DMS79 treated with DMSO at 0.1 percent for 48 hours (cell line): ENCODE measurements around the gene PLEK.
"Not testable (repeated sequence)": the region's sequence is repeated elsewhere in the genome, so short reads cannot be mapped to it uniquely, and the experiment has no call there.

Source experiments
- DNase-seq: peaks from one replicate; lab custom pipeline; 2025; lab: John Stamatoyannopoulos, UW

Gene PLEK

GRCh38 chr2:68384485-68385107 lies 19.5 kb downstream of the PLEK start:
- no peak for DNase-seq

GRCh38 chr2:68385220-68385906 lies 20.3 kb downstream of the PLEK start:
- no peak for DNase-seq

- DNase-seq, result no peak
Measured at GRCh38 chr2:68385907-68386287, 20.8 kb downstream of the PLEK start.

GRCh38 chr2:68386365-68386764 lies 21.3 kb downstream of the PLEK start:
- no peak for DNase-seq

GRCh38 chr2:68387408-68388350 lies 22.6 kb downstream of the PLEK start:
- no peak for DNase-seq

- DNase-seq, result no peak
Measured at GRCh38 chr2:68388358-68388757, 23.3 kb downstream of the PLEK start.

GRCh38 chr2:68388772-68389171 lies 23.7 kb downstream of the PLEK start:
- DNase-seq, result no peak

- no peak for DNase-seq
Measured at GRCh38 chr2:68390114-68390513, 25.0 kb downstream of the PLEK start.

- no peak for DNase-seq
Measured at GRCh38 chr2:68390586-68390985, 25.5 kb downstream of the PLEK start.

GRCh38 chr2:68391099-68391498 lies 26.0 kb downstream of the PLEK start:
- DNase-seq, result no peak

GRCh38 chr2:68391869-68392268 lies 26.8 kb downstream of the PLEK start:
- DNase-seq, result no peak

GRCh38 chr2:68396093-68396492 lies 31.0 kb downstream of the PLEK start:
- no peak for DNase-seq

GRCh38 chr2:68397704-68398263 lies 32.7 kb downstream of the PLEK start:
- not testable (repeated sequence) for DNase-seq

GRCh38 chr2:68403199-68403644 lies 38.1 kb downstream of the PLEK start:
- DNase-seq, result no peak

GRCh38 chr2:68404164-68404563 lies 39.1 kb downstream of the PLEK start:
- no peak for DNase-seq

- DNase-seq, result no peak
Measured at GRCh38 chr2:68404893-68405799, 40.1 kb downstream of the PLEK start.

- no peak for DNase-seq
Measured at GRCh38 chr2:68411397-68412126, 46.5 kb downstream of the PLEK start.

GRCh38 chr2:68412127-68412819 lies 47.2 kb downstream of the PLEK start:
- no peak for DNase-seq

- no peak for DNase-seq
Measured at GRCh38 chr2:68413466-68413865, 48.4 kb downstream of the PLEK start.

- no peak for DNase-seq
Measured at GRCh38 chr2:68414452-68414851, 49.4 kb downstream of the PLEK start.
